ENCODE data around the gene SNAP47. TPM values are rescaled to one million over a fixed set of nuclear protein-coding genes. Genes with fewer than 3 reads are reported as not detected.

Gene SNAP47
- total RNA-seq, 1 experiment from 2014 or later: 65.6 TPM

GRCh38 chr1:227749225-227749624, 14.0 kb downstream of the SNAP47 start:
- no peak for DNase-seq (ENCODE audit: low read depth)

- DNase-seq (ENCODE audit: low read depth): no peak
Observed at GRCh38 chr1:227749916-227750710, 14.9 kb downstream of the SNAP47 start.

DNA sequence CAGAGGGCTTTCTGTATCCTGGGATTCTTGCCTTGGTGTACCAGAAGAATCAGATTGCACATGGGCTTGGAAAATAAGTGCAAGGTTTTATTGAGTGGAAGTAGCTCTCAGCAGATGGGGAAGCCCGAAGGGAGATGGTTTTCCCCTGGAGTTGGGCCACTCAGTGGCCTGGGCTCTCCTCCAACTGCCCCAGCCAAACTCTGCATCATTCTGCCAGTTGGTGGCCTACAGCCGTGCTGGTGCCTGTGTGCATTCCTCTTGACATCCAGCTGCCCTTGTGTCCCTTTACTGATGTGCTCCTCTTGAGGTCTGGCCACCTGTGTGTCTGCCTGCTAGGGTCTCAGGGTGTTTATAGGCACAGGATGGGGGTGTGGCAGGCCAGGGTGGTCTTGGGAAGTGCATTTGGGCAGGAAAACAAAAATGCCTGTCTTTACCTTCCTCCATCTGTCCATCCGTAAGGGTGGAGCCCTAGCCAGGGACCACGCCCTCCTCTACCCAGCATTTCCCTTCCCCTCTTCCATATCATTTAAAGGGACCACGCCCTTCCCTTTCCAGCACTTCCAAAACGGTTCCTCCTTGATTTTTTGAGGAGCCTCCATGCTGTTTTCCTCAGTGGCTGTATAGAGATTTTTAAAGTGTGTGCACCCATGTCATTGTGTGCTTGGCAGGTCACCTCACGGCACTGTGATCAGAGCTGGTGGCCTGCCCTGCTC, 18.9 kb downstream of the SNAP47 start:
- peak; percentile 55 for DNase-seq (ENCODE audit: low read depth)

- DNase-seq (ENCODE audit: low read depth): no peak
Observed at GRCh38 chr1:227754958-227755357, 19.7 kb downstream of the SNAP47 start.

DNA sequence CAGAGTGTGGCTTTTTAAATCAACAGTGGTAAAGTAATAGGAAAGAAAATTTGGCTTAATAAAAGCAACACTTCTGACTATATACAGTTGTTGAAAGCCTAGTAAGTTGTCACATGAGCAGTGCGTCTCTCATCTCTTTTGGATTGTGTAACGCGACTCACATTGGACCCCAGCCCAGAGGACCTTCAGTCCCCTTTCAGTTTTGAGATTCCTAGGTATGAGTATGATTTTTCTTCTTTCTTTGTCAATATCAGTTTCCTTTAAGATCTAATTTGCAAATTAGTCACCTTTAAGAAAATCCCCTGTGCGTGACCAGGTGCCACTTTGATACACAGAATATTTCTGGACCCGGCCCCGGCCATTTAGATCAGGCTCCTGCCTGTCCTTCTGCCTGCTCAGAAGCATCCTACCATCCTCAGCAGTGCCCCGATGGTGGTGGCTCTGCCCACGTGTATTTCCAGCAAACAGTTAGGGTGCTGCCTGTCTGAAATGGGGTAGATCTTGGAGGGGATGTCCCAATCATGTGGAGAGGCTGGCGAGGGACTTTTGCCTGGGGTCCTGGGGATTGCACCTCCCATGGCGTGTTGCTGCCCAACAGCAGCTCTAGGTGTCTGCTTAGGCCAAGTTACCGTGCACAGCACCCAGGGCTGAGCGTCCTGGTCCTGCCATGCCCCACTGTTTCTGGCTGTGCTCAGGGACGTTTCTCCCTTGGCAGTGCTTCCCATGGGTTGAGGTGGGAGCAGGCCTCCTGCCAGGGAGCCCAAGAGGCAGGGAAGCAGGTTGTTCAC, 21.1 kb downstream of the SNAP47 start:
- no peak for DNase-seq (ENCODE audit: low read depth)

- no peak for DNase-seq (ENCODE audit: low read depth)
Observed at GRCh38 chr1:227757781-227758180, 22.5 kb downstream of the SNAP47 start.

- DNase-seq (ENCODE audit: low read depth): no peak
Observed at GRCh38 chr1:227758366-227758765, 23.1 kb downstream of the SNAP47 start.

- peak; percentile 97 for DNase-seq (ENCODE audit: low read depth)
Observed at GRCh38 chr1:227759341-227760300, 24.4 kb downstream of the SNAP47 start.

- DNase-seq (ENCODE audit: low read depth): no peak
Observed at GRCh38 chr1:227760377-227760776, 25.1 kb downstream of the SNAP47 start.

- no peak for DNase-seq (ENCODE audit: low read depth)
Observed at GRCh38 chr1:227761621-227762230, 26.5 kb downstream of the SNAP47 start.

- DNase-seq (ENCODE audit: low read depth): peak; percentile 85
Observed at GRCh38 chr1:227762231-227762911, 27.1 kb downstream of the SNAP47 start.

DNA sequence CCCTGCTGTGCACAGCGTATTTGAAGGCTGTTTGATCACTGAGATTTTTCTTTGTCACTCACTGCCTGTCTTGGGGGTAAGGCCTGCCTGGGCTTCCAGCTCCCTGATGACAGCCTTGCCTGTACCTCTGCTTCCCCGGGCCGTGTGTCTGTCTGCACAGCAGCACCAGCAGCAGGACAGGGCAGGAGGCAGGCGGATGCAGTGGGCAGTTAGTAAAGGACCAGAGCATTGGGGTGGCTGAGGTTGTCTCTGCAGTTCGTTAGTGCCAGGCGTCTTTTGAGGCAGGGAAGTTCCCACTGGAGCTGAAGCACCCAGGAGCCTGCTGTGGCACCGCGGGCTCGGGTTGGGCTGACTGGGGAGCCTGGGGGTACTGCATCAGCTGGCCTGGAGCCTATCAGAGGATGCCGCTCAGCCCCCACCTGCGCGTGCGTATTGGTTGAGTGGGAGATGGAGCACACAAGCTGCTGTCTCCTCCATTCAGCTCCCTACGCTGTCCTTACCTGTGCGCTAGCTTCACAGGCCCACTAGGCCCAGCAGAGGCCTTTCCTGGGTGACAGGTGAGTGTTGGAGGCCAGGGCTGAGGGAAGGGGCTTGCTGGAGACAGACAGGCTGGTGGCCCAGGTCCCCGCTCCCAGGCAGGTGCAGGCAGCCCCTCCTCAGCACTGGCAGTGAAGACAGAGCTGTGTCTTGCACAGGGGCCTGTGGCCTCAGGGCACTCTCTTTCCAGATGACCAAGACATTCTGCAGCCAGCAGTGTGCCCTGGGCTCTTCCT, 28.2 kb downstream of the SNAP47 start:
- no peak for DNase-seq (ENCODE audit: low read depth)

- peak; percentile 91 for DNase-seq (ENCODE audit: low read depth)
Observed at GRCh38 chr1:227764019-227764391, 28.8 kb downstream of the SNAP47 start.

DNA sequence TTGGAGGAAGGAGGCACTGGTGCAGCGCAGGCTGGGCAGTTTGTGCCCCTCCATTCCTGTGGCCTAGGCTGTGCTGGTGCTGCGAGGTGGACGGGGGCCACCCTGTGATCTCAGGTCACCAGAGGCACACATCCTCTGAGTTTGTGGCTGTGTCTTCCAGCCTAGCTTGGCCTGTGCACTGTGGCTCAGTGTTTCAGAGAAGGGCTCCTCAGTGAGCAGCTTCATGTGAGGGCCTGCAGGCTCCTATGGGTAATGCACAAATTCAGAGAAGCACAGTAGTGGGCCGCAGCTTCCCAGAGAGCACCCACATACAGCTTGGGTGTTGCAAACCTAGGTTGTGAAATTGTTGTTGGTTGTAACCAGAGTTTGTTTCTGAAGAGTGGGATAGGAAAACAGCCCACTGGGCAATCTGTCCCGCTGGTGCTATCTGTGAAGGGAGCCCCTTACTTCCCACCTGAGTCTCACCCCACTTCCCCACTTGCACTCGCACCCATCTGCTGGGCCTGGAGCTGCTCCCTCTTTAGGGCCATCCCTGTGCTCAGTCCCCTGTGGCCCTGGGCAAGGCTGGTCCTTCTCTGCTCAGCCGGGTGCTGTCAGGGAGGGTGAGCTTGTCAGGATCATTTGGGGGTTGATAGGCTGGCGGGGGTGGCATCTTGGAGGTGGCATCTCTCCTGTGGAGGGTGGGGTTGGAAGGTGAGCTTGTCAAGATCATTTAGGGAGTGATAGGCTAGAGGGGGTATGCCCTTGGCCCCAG, 30.2 kb downstream of the SNAP47 start:
- DNase-seq (ENCODE audit: low read depth): no peak

DNA sequence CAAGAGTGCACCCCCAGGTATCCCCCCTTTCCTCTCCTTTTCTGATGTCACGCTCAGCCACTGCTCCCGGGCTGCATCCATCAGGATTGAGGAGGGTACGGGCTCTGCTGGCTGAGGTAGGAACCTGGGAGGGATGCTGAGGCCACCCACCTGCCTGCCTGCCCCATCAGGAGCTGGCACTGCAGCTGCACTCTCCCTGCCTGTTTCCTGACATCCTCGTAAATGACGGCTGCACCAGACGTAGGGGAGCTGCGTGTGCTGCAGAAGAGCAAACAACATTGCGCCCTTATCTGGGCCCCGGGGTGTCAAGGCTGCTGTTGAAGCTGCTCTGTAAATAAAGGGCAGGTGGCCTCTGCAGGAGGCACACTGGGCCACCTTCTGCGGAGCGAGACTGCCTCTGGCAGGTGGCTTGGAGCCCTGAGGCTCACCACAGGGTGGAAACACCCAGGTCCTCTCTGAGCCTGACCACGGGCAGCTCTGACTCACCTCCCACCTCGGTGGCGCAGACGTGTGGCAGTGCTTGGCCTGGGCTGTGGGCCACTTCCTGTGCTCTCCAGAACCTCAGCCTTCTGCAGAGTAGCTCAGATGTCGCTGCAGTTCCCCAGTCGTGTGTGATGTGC, 30.9 kb downstream of the SNAP47 start:
- peak; percentile 91 for DNase-seq (ENCODE audit: low read depth)

GRCh38 chr1:227766653-227767277, 31.5 kb downstream of the SNAP47 start:
- DNase-seq (ENCODE audit: low read depth): no peak

DNA sequence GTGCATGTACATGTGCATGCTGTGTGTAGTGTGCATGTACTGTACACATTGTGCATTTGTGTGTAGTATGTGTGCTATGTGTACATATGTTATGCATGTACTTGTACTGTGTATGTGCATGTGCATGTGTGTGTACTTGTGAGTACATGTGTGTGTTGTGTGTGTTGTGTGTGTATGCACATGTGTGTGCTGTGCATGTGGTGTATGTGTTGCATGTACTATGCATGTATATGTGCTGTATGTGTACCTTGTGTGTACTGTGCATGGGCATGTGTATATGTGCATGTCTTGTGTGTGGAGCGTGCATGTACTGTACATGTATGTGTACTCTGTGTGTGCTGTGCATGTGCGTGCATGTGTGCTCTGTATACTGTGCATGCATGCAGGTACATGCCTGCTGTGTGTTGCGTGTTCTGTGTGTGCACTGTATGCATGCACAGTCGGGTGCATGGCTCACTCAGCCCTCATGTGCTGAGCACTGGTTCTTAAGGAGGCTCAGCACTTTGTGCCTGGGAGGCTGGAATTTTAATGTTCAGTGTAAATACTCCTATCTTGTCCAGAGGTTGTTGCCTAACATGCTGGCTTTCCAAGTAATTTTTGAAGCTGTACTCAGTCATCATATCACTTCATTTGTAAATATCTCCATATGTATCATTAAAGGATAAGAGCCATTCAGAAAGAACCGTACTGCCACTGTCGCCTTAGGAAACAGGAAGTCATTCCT, 32.3 kb downstream of the SNAP47 start:
- no peak for DNase-seq (ENCODE audit: low read depth)

Data from M059J (cell line).